Sigmoid colon (tissue), 3 donors: ENCODE results near the gene SLX4.

Experiments used
- POLR2A ChIP-seq, 2 donors: fragments of 450-650 bp; IDR thresholded peaks; one replicate each; pipeline ENCODE4 v1.6.1; 2016; ENCODE audit warnings: antibody characterized with exemption in 2 of 2, mild to moderate bottlenecking in 2 of 2, moderate library complexity in 2 of 2
- TF ChIP-seq, protein P1 (sequence below), 4 experiments: fragments of 450-650 bp in 3 of 4; fragments of 200-600 bp in 1 of 4; IDR thresholded peaks; one replicate each; pipeline ENCODE4 v1.5.1; 2016 to 2019; ENCODE audit warnings: antibody characterized with exemption in 4 of 4, mild to moderate bottlenecking in 3 of 4, moderate library complexity in 2 of 4

DNA sequence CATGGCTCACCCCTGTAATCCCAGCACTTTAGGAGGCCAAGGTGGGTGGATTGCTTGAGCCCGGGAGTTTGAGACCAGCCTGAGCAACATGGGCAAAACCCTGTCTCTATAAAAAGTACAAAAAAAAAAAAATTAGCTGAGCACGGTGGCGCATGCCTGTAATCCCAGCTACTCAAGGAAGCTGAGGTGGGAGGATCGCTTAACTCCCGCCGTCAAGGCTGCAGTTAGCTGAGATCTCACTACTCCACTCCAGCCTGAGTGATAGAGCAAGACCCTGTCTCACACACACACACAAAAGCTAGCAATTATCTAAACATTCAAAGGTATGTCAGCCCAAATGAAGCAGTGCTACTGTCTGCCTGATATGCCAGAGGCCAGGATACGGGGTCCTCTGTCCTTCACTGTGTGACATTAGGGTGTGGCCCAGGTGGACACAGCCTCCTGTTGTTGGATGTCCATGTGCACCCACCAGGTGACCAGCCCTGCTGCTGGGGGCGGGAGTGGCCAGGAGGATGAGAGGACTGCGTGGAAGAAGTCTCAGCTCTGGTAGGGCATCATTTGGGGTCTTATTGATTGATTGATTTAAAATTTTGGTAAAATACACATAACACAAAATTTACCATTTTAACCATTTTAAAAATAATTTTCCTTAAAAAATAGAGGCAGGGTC lies 38.1 kb downstream of the SLX4 start:
- TF ChIP-seq POLR2A (IDR thresholded peaks at IDR 0.05), result no peak
- TF ChIP-seq, protein P1, sequence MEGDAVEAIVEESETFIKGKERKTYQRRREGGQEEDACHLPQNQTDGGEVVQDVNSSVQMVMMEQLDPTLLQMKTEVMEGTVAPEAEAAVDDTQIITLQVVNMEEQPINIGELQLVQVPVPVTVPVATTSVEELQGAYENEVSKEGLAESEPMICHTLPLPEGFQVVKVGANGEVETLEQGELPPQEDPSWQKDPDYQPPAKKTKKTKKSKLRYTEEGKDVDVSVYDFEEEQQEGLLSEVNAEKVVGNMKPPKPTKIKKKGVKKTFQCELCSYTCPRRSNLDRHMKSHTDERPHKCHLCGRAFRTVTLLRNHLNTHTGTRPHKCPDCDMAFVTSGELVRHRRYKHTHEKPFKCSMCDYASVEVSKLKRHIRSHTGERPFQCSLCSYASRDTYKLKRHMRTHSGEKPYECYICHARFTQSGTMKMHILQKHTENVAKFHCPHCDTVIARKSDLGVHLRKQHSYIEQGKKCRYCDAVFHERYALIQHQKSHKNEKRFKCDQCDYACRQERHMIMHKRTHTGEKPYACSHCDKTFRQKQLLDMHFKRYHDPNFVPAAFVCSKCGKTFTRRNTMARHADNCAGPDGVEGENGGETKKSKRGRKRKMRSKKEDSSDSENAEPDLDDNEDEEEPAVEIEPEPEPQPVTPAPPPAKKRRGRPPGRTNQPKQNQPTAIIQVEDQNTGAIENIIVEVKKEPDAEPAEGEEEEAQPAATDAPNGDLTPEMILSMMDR (IDR thresholded peaks at IDR 0.05), result no peak
